Right renal pelvis (tissue), 4 donors: ENCODE results near the gene BCR. TPM values are rescaled to one million over a fixed set of nuclear protein-coding genes. Genes with fewer than 3 reads are reported as not detected.

Experiments used
- DNase-seq, 4 donors: peaks; one replicate each; pipeline ENCODE4 v3.0.0-alpha.2; 2013; ENCODE audit warnings: low read depth in 4 of 4, low spot score in 3 of 4, missing footprints in 1 of 4
- polyA plus RNA-seq, 4 donors: library from polyadenylated mRNA; unstranded; fragments of 120-200 nt; gene quantifications; one replicate each; pipeline ENCODE4 v1.2.1, GENCODE V29; 2013; ENCODE audit not compliant: insufficient read length in 4 of 4

The BCR gene
- polyA plus RNA-seq, 4 donors: 46.1 to 60.0 (median 51.6) TPM

GRCh38 chr22:23193196-23193827 lies 13.0 kb downstream of the BCR start:
- no peak for DNase-seq

GRCh38 chr22:23193882-23194281 lies 13.6 kb downstream of the BCR start:
- DNase-seq: no peak

GRCh38 chr22:23196165-23196564 lies 15.9 kb downstream of the BCR start:
- DNase-seq: no peak

GRCh38 chr22:23197836-23198235 lies 17.5 kb downstream of the BCR start:
- DNase-seq: no peak

- no peak for DNase-seq
These were observed 18.9 kb downstream of the BCR start for GRCh38 chr22:23199159-23199558.

- no peak for DNase-seq
These were observed 20.6 kb downstream of the BCR start for GRCh38 chr22:23200898-23201297.

- DNase-seq: no peak
These were observed 22.6 kb downstream of the BCR start for GRCh38 chr22:23202812-23203451.

GRCh38 chr22:23203452-23204124 lies 23.3 kb downstream of the BCR start:
- DNase-seq: no peak

GRCh38 chr22:23204125-23204488 lies 23.8 kb downstream of the BCR start:
- DNase-seq: no peak

GRCh38 chr22:23204541-23205157 lies 24.3 kb downstream of the BCR start:
- DNase-seq: no peak

GRCh38 chr22:23205339-23206049 lies 25.2 kb downstream of the BCR start:
- DNase-seq: no peak

GRCh38 chr22:23206915-23207314 lies 26.6 kb downstream of the BCR start:
- no peak for DNase-seq

GRCh38 chr22:23207729-23208393 lies 27.6 kb downstream of the BCR start:
- no peak for DNase-seq

GRCh38 chr22:23210428-23211170 lies 30.3 kb downstream of the BCR start:
- no peak for DNase-seq

GRCh38 chr22:23211622-23212021 lies 31.3 kb downstream of the BCR start:
- no peak for DNase-seq

GRCh38 chr22:23212061-23213021 lies 32.0 kb downstream of the BCR start:
- DNase-seq: no peak

- DNase-seq: no peak
These were observed 32.8 kb downstream of the BCR start for GRCh38 chr22:23213022-23213555.

- DNase-seq: no peak
These were observed 33.4 kb downstream of the BCR start for GRCh38 chr22:23213581-23214334.
